Lung (tissue), 12 donors: ENCODE results near the gene OGFOD2. TPM values are rescaled to one million over a fixed set of nuclear protein-coding genes. Genes with fewer than 3 reads are reported as not detected.

Source experiments
- ATAC-seq: fragments of 200-7000 bp; cut with Tn5 transposase; one replicate; pipeline ENCODE4 v1.9.1; 2020; ENCODE audit warnings: moderate number of reproducible peaks; ENCODE audit not compliant: insufficient read depth, low FRiP score
- DNase-seq, 3 donors: peaks; one replicate each; pipeline ENCODE4 v3.0.0-alpha.2; 2013 to 2017
- H3K27ac ChIP-seq, 2 donors: one replicate each; pipeline ENCODE4 v1.5.1; 2013; ENCODE audit warnings: mild to moderate bottlenecking in 2 of 2, moderate library complexity in 2 of 2, control low read depth in 1 of 2, inconsistent platforms in 1 of 2, low read depth in 1 of 2, low read length in 1 of 2
- H3K27me3 ChIP-seq, 3 donors: one replicate each; pipeline ENCODE4 v1.5.1; 2013; ENCODE audit warnings: low read length in 2 of 3; ENCODE audit not compliant: control insufficient read depth in 3 of 3, insufficient read depth in 3 of 3
- H3K36me3 ChIP-seq, 4 donors: one replicate each; pipeline ENCODE4 v1.5.1; 2013; ENCODE audit warnings: low read length in 4 of 4, mild to moderate bottlenecking in 1 of 4, moderate library complexity in 1 of 4; ENCODE audit not compliant: control insufficient read depth in 4 of 4, insufficient read depth in 4 of 4
- H3K4me1 ChIP-seq, 5 donors: one replicate each; pipeline ENCODE4 v1.5.1; 2013; ENCODE audit warnings: low read length in 5 of 5, mild to moderate bottlenecking in 2 of 5, moderate library complexity in 1 of 5; ENCODE audit not compliant: control insufficient read depth in 5 of 5, insufficient read depth in 5 of 5
- H3K4me3 ChIP-seq: one replicate; pipeline ENCODE4 v1.5.1; 2013; ENCODE audit warnings: mild to moderate bottlenecking, control low read depth, moderate library complexity
- H3K9ac ChIP-seq, 2 donors: one replicate each; pipeline ENCODE4 v1.5.1; 2013; ENCODE audit warnings: low read length in 2 of 2, control low read depth in 1 of 2; ENCODE audit not compliant: insufficient read depth in 1 of 2
- H3K9me3 ChIP-seq, 4 donors: one replicate each; pipeline ENCODE4 v1.5.1; 2013; ENCODE audit warnings: low read length in 3 of 4, mild to moderate bottlenecking in 1 of 4, moderate library complexity in 1 of 4; ENCODE audit not compliant: control insufficient read depth in 4 of 4, insufficient read depth in 3 of 4
- WGBS, 2 donors: extraction: QIAGEN DNeasy Blood & Tissue Kit; methylation state at CpG; one replicate each; pipeline ENCODE4 v1.1.7; 2013; 5-methylcytosine and 5-hydroxymethylcytosine counted together
- polyA plus RNA-seq, 2 donors: library from polyadenylated mRNA; stranded (reverse); fragments of 200-250 nt; gene quantifications; one replicate each; pipeline ENCODE4 v1.2.1, GENCODE V29; 2013
- total RNA-seq, 2 donors: library from RNA; depleted of rRNA in 1 of 2; stranded (reverse); fragments of >200 nt in 1 of 2; gene quantifications; one replicate each; pipeline ENCODE4 v1.2.1, GENCODE V29; 2014 to 2021
- TF ChIP-seq, protein P1 (sequence below): IDR thresholded peaks from 2 replicates; pipeline ENCODE4 v1.5.1; 2012; ENCODE audit warnings: mild to moderate bottlenecking; ENCODE audit errors: control extremely low read depth, extremely low read depth
- donor health status: control.
- donor health status: control.
- donor health status: Bipolar disorder and iron deficiency.
- donor health status: healthy.
- donor health status: DM: yes; HTN: yes; CAD: no.

OGFOD2 gene
- total and polyA plus RNA-seq, 4 donors: 11.4 to 30.1 (median 18.5) TPM

DNA sequence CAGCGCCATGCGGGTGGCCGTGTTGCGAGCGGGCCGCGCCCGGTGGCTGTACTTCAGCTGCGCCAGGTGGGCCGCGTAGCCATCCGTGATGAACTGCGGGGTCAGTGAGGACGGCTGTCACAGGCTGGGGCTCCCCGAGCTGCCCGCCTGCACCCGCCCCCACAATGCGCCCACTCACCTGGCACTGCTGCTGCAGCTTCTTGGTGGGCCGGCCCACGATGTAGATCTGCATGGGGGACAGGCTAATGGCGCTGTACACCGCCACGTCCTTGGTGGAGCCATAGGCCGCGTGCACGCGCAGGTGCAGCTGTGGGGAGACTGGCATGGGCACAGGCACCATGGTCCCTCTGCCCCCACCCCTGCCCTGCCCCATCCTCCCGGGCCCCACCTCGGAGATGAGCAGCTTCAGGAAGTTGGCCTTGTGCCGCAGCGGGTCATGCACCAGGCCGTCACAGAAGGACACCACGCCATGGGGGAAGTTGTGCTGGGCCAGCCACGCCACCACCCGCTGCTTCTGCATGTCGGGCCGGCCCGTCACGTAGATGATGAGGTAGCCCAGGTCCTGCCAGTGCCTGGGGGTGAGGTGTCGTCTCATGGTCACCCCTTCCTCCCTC is 11.3 kb downstream of the OGFOD2 start:
- peaks cover 0 to 66% (median 8%) of the 10 kb centered on the region in 4 donors for H3K36me3 ChIP-seq
- ATAC-seq: no peak
- DNase-seq: no peak

DNA sequence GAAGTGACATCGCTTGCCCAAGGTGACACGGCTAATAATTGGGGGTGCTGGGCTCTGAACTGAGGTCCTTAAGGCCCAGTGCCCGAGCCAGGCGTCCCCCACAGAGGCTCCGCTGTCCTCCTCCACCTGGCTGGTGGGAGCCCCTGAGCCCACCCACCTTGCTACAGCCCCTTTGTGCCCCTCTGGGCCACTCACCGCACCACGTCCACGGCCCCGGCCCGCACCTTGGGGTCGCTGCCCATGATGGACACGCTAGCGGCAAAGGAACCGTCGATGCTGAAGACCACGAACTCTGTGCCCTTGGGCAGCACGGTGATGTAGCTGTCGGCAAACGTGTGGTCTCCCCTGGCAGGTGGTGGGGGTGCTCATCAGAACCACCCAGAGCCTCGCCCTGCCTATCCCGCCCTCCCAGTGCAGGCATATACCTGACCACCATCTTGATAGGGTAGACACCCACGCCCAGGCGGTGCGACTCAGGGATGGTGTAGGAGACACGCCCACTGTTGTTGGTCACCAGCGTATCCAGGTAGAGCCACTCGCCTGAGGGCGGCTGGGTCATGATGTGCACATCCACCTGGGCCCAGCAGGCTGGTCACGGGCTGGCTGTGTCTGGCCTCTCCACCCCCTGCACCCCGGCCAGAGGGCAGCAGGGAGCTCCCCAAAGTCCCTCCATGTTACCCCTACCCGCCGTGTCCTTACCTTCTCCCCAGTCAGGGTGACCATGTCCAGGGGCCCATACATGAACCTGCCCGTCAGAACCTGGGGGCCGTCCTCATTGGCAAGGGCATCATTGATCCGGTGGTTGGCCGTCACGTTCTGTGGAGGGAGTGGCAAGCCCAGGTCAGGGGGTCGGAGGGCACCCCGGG is 12.3 kb downstream of the OGFOD2 start:
- H3K27ac ChIP-seq: no peak overlapping the region
- H3K4me3 ChIP-seq: no peak overlapping the region
- 94 to 96% methylated on average over 38 to 39 of the region's 39 CpGs for WGBS, 2 donors
- TF ChIP-seq, protein P1, sequence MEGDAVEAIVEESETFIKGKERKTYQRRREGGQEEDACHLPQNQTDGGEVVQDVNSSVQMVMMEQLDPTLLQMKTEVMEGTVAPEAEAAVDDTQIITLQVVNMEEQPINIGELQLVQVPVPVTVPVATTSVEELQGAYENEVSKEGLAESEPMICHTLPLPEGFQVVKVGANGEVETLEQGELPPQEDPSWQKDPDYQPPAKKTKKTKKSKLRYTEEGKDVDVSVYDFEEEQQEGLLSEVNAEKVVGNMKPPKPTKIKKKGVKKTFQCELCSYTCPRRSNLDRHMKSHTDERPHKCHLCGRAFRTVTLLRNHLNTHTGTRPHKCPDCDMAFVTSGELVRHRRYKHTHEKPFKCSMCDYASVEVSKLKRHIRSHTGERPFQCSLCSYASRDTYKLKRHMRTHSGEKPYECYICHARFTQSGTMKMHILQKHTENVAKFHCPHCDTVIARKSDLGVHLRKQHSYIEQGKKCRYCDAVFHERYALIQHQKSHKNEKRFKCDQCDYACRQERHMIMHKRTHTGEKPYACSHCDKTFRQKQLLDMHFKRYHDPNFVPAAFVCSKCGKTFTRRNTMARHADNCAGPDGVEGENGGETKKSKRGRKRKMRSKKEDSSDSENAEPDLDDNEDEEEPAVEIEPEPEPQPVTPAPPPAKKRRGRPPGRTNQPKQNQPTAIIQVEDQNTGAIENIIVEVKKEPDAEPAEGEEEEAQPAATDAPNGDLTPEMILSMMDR: no peak
- no peak for DNase-seq
- H3K9ac ChIP-seq: no peak overlapping the region
- peaks cover 0 to 2% (median 0%) of the 10 kb centered on the region in 4 donors for H3K9me3 ChIP-seq
- H3K36me3 ChIP-seq: peaks cover 0 to 70% (median 2%) of the 10 kb centered on the region in 4 donors
- ATAC-seq: no peak
- peaks cover 0 to 33% (median 16%) of the 10 kb centered on the region in 5 donors for H3K4me1 ChIP-seq
- no peaks in the 10 kb centered on the region for H3K27me3 ChIP-seq

More for the DNA sequence above, 11.3 kb downstream of the OGFOD2 start:
- H3K27ac ChIP-seq: no peak overlapping the region
- 94 to 95% methylated on average over 40 of the region's 40 CpGs for WGBS, 2 donors
- TF ChIP-seq, protein P1: no peak
- no peak overlapping the region for H3K9ac ChIP-seq
- peaks cover 0 to 2% (median 0%) of the 10 kb centered on the region in 4 donors for H3K9me3 ChIP-seq
- H3K27me3 ChIP-seq: no peaks in the 10 kb centered on the region
- H3K4me3 ChIP-seq: no peak overlapping the region
- peaks cover 3 to 43% (median 23%) of the 10 kb centered on the region in 5 donors for H3K4me1 ChIP-seq

DNA sequence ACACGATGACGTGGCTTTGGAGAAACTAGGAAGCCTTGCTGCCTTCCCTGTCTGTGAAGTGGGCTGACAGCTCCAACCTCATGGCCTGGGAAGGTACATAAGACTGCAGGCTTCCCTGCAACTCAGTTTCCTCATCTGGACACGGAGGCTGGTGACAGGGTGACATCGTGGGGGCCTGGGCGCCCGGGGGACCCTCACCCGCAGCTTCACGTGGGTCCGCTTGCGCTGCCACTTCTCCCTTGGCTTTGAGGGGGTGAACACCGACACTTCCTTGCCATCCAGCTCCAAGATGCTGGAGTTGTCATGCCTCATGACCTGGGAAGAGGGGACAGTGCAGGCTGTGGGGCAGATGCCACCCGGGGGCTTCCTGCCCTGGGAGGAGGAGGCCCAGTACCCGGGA is 13.0 kb downstream of the OGFOD2 start:
- DNase-seq: no peak
- no peaks in the 10 kb centered on the region for H3K27me3 ChIP-seq
- TF ChIP-seq, protein P1: no peak
- H3K27ac ChIP-seq: no peak overlapping the region
- 93 to 94% methylated on average over 13 of the region's 13 CpGs for WGBS, 2 donors
- peaks cover 0 to 65% (median under 1%) of the 10 kb centered on the region in 4 donors for H3K36me3 ChIP-seq
- no peak overlapping the region for H3K9ac ChIP-seq
- no peak overlapping the region for H3K4me3 ChIP-seq
- H3K4me1 ChIP-seq: peaks cover 0 to 26% (median 12%) of the 10 kb centered on the region in 5 donors
- ATAC-seq: no peak
- peaks cover 0 to 2% (median 0%) of the 10 kb centered on the region in 4 donors for H3K9me3 ChIP-seq
